Fibroblast of lung (primary cell): ENCODE measurements around the gene TMEM225B.
"Not testable (repeated sequence)": the region's sequence is repeated elsewhere in the genome, so short reads cannot be mapped to it uniquely, and the experiment has no call there.

ENCODE experiments used
- EZH2 ChIP-seq: IDR thresholded peaks from 2 replicates; pipeline ENCODE4 v1.5.1; 2012; ENCODE audit warnings: low read length, control low read depth, mild to moderate bottlenecking; ENCODE audit errors: missing control alignments
- TF ChIP-seq, protein P1 (sequence below), 2 donors: IDR thresholded peaks in 1 of 2; conservative IDR thresholded peaks in 1 of 2; 1 replicate in 1 of 2; 2 replicates in 1 of 2; pipeline ENCODE4 v1.5.1; 2011 to 2012; ENCODE audit warnings: low read length in 2 of 2, control low read depth in 1 of 2, inconsistent platforms in 1 of 2, low read depth in 1 of 2, mild to moderate bottlenecking in 1 of 2

DNA sequence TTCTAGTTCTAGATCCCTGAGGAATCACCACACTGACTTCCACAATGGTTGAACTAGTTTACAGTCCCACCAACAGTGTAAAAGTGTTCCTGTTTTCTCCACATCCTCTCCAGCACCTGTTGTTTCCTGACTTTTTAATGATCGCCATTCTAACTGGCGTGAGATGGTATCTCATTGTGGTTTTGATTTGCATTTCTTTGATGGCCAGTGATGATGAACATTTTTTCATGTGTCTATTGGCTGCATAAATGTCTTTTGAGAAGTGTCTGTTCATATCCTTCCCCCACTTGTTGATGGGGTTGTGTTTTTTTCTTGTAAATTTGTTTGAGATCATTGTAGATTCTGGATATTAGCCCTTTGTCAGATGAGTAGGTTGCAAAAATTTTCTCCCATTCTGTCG is 56.6 kb downstream of the TMEM225B start:
- TF ChIP-seq, protein P1, sequence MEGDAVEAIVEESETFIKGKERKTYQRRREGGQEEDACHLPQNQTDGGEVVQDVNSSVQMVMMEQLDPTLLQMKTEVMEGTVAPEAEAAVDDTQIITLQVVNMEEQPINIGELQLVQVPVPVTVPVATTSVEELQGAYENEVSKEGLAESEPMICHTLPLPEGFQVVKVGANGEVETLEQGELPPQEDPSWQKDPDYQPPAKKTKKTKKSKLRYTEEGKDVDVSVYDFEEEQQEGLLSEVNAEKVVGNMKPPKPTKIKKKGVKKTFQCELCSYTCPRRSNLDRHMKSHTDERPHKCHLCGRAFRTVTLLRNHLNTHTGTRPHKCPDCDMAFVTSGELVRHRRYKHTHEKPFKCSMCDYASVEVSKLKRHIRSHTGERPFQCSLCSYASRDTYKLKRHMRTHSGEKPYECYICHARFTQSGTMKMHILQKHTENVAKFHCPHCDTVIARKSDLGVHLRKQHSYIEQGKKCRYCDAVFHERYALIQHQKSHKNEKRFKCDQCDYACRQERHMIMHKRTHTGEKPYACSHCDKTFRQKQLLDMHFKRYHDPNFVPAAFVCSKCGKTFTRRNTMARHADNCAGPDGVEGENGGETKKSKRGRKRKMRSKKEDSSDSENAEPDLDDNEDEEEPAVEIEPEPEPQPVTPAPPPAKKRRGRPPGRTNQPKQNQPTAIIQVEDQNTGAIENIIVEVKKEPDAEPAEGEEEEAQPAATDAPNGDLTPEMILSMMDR (conservative IDR thresholded peaks at IDR 0.05 in 1 of 2, IDR thresholded peaks at IDR 0.05 in 1 of 2; ENCODE audit: low read depth in 1 of 2, low read length in 2 of 2) = not testable (repeated sequence)
- not testable (repeated sequence) for TF ChIP-seq EZH2
